GM18520 (cell line): Measurements from ENCODE around the gene QDPR.

Experiments used
- ATAC-seq: cut with Tn5 transposase; IDR thresholded peaks from one replicate; pipeline ENCODE4 v1.9.1; 2021; ENCODE audit not compliant: unreplicated experiment

Gene QDPR

DNA sequence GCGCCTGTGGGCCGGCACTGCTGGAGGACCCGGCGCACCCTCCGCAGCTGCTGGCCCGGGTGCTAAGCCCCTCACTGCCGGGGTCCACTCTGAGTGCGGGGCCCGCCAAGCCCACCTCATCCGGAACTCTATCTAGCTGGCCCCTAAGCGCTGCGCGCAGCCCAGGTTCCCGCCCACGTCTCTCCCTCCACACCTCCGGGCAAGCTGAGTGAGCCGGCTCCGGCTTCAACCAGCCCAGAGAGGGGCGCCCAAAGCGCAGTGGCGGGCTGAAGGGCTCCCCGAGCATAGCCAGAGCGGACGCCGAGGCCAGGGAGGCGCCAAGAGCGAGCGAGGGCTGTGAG lies 75.2 kb downstream of the QDPR start:
- no peak for ATAC-seq
